ENCODE results near the gene FAXDC2.

DNA sequence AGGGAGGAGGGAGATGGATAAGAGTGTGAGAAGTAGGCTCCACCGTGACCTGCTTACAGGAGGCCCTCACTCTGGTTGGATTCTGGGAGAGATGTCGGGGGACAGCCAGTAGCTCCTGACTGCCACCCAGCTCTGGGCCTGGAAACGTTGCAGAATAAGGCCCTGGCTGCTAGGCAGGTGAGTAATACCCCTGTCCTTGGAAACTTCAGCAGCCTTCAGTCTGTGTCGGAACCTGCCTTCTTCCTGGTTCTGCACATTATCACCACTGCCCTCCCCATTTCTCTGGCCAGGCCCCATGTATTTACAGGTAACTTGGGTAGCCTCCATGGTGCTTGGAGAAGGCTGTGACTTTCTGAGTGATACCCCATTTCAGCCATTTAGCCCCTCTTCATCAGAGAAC is 26.8 kb downstream of the FAXDC2 start:
- TF ChIP-seq KLF9 (tag by site-specific recombination; IDR thresholded peaks at IDR 0.05; ENCODE audit: low read depth) (no peak), MZF1 (tag by site-specific recombination; IDR thresholded peaks at IDR 0.05; ENCODE audit: borderline replicate concordance) (no peak), ZNF600 (tag by site-specific recombination; IDR thresholded peaks at IDR 0.05) (peak; percentile 83), BCL11A (tag by site-specific recombination; IDR thresholded peaks at IDR 0.05; ENCODE audit: low read depth) (no peak), ZFP37 (tag by site-specific recombination; IDR thresholded peaks at IDR 0.05) (no peak), TCF7L2 (IDR thresholded peaks at IDR 0.05; ENCODE audit: borderline replicate concordance, low read depth, low read length) (no peak)
- TF ChIP-seq, protein P1, sequence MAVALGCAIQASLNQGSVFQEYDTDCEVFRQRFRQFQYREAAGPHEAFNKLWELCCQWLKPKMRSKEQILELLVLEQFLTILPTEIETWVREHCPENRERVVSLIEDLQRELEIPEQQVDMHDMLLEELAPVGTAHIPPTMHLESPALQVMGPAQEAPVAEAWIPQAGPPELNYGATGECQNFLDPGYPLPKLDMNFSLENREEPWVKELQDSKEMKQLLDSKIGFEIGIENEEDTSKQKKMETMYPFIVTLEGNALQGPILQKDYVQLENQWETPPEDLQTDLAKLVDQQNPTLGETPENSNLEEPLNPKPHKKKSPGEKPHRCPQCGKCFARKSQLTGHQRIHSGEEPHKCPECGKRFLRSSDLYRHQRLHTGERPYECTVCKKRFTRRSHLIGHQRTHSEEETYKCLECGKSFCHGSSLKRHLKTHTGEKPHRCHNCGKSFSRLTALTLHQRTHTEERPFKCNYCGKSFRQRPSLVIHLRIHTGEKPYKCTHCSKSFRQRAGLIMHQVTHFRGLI (tag by site-specific recombination; IDR thresholded peaks at IDR 0.05), result no peak
- TF ChIP-seq, protein P2, sequence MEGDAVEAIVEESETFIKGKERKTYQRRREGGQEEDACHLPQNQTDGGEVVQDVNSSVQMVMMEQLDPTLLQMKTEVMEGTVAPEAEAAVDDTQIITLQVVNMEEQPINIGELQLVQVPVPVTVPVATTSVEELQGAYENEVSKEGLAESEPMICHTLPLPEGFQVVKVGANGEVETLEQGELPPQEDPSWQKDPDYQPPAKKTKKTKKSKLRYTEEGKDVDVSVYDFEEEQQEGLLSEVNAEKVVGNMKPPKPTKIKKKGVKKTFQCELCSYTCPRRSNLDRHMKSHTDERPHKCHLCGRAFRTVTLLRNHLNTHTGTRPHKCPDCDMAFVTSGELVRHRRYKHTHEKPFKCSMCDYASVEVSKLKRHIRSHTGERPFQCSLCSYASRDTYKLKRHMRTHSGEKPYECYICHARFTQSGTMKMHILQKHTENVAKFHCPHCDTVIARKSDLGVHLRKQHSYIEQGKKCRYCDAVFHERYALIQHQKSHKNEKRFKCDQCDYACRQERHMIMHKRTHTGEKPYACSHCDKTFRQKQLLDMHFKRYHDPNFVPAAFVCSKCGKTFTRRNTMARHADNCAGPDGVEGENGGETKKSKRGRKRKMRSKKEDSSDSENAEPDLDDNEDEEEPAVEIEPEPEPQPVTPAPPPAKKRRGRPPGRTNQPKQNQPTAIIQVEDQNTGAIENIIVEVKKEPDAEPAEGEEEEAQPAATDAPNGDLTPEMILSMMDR (tag by site-specific recombination; IDR thresholded peaks at IDR 0.05), result no peak

All from HEK293 (cell line).